NCI-H2171 treated with DMSO at 0.1 percent for 48 hours (cell line): ENCODE data around the gene PNMA6F.
A peak's percentile ranks its signal among the peaks of the same experiment; 100 is the strongest.

Experiments
- DNase-seq: peaks from one replicate; lab custom pipeline; 2025; lab: John Stamatoyannopoulos, UW

PNMA6F gene

GRCh38 chrX:153321381-153322124 lies at the start of gene PNMA6F:
TSS of gene PNMA6F (minus strand) at chrX:153321767. CDS start at chrX:153320674, 1,093 bp downstream.
- DNase-seq, result no peak

GRCh38 chrX:153371256-153371655 lies 49.7 kb upstream of the PNMA6F start:
- no peak for DNase-seq

GRCh38 chrX:153370293-153371055 lies 48.9 kb upstream of the PNMA6F start:
- DNase-seq, result no peak

- no peak for DNase-seq
Measured at GRCh38 chrX:153366878-153367538, 45.4 kb upstream of the PNMA6F start.

- DNase-seq, result no peak
Measured at GRCh38 chrX:153366119-153366518, 44.6 kb upstream of the PNMA6F start.

- DNase-seq, result no peak
Measured at GRCh38 chrX:153365670-153366069, 44.1 kb upstream of the PNMA6F start.

- peak; percentile 12 for DNase-seq
Measured at GRCh38 chrX:153361781-153362397, 40.3 kb upstream of the PNMA6F start.

GRCh38 chrX:153357877-153358276 lies 36.3 kb upstream of the PNMA6F start:
- no peak for DNase-seq

- DNase-seq, result no peak
Measured at GRCh38 chrX:153353416-153353815, 31.8 kb upstream of the PNMA6F start.

GRCh38 chrX:153352858-153353257 lies 31.3 kb upstream of the PNMA6F start:
- no peak for DNase-seq

- DNase-seq, result no peak
Measured at GRCh38 chrX:153351981-153352380, 30.4 kb upstream of the PNMA6F start.

- no peak for DNase-seq
Measured at GRCh38 chrX:153349952-153350351, 28.4 kb upstream of the PNMA6F start.

- no peak for DNase-seq
Measured at GRCh38 chrX:153348421-153348820, 26.9 kb upstream of the PNMA6F start.

GRCh38 chrX:153347530-153347929 lies 26.0 kb upstream of the PNMA6F start:
- DNase-seq, result no peak

- no peak for DNase-seq
Measured at GRCh38 chrX:153343674-153344073, 22.1 kb upstream of the PNMA6F start.

- no peak for DNase-seq
Measured at GRCh38 chrX:153342762-153343558, 21.4 kb upstream of the PNMA6F start.

- DNase-seq, result no peak
Measured at GRCh38 chrX:153340111-153340510, 18.5 kb upstream of the PNMA6F start.

GRCh38 chrX:153339662-153340061 lies 18.1 kb upstream of the PNMA6F start:
- no peak for DNase-seq

- DNase-seq, result no peak
Measured at GRCh38 chrX:153338836-153339235, 17.3 kb upstream of the PNMA6F start.

- DNase-seq, result no peak
Measured at GRCh38 chrX:153336988-153337387, 15.4 kb upstream of the PNMA6F start.

GRCh38 chrX:153336121-153336894 lies 14.7 kb upstream of the PNMA6F start:
- DNase-seq, result no peak
